Testis (tissue), 2 donors: Measurements from ENCODE around the gene TPM2.

ENCODE experiments used
- POLR2A ChIP-seq: fragments of 450-650 bp; IDR thresholded peaks from one replicate; pipeline ENCODE4 v1.6.1; 2017; ENCODE audit warnings: antibody characterized with exemption, mild to moderate bottlenecking, moderate library complexity
- TF ChIP-seq, protein P1 (sequence below), 3 experiments: fragments of 450-650 bp in 2 of 3; fragments of 200-600 bp in 1 of 3; sonication (generic) in 1 of 3; IDR thresholded peaks; one replicate each; pipeline ENCODE4 v1.5.1; 2016 to 2019; ENCODE audit warnings: antibody characterized with exemption in 3 of 3, mild to moderate bottlenecking in 2 of 3, moderate library complexity in 1 of 3

DNA sequence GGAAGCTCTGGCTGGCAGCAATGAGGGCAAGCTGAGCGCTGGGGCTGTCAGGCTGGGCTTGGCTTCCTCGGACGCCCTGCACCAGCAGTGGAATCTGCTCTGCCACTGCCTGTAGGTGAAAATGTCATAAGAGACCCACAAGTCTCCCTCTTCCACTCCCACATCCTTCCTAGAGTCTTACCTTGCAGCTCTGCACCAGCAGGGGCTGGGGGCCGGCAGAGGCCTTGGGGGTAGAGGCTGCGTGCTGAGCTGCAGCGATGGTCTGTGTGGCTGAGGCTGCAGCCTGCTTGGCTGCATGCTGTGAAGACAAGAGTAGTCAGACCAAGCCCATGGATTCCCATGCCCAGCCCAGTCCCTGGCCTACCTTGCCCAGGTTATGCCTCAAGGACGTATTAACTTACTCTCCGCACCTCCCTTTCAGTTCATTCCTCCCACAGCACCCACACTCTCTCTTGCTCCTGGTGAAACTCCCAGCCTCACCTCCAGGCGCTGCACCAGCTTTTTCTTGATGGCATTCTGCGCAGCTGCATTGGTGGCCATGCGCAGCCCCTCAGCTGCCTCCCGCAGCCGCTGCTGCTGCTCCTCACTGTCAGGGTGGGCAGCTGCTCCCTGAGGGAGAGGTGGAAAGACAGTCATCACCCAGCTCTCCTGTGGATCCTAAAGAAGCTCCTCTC, 25.0 kb upstream of the TPM2 start:
- no peak for TF ChIP-seq POLR2A
- TF ChIP-seq, protein P1, sequence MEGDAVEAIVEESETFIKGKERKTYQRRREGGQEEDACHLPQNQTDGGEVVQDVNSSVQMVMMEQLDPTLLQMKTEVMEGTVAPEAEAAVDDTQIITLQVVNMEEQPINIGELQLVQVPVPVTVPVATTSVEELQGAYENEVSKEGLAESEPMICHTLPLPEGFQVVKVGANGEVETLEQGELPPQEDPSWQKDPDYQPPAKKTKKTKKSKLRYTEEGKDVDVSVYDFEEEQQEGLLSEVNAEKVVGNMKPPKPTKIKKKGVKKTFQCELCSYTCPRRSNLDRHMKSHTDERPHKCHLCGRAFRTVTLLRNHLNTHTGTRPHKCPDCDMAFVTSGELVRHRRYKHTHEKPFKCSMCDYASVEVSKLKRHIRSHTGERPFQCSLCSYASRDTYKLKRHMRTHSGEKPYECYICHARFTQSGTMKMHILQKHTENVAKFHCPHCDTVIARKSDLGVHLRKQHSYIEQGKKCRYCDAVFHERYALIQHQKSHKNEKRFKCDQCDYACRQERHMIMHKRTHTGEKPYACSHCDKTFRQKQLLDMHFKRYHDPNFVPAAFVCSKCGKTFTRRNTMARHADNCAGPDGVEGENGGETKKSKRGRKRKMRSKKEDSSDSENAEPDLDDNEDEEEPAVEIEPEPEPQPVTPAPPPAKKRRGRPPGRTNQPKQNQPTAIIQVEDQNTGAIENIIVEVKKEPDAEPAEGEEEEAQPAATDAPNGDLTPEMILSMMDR (IDR thresholded peaks at IDR 0.05), result no peak
